ENCODE results near the gene COL16A1.

The COL16A1 gene

GRCh38 chr1:31644560-31645273 lies 59.1 kb downstream of the COL16A1 start, which contains the start of gene PEF1:
PEF1 (minus strand) TSS chr1:31644876; CDS start chr1:31644864, 12 bp downstream.
- peak; percentile 99 for DNase-seq

- DNase-seq = no peak
Measured at GRCh38 chr1:31643976-31644559, 59.7 kb downstream of the COL16A1 start.

- no peak for DNase-seq
Measured at GRCh38 chr1:31642897-31643296, 60.9 kb downstream of the COL16A1 start.

GRCh38 chr1:31642366-31642765 lies 61.5 kb downstream of the COL16A1 start:
- no peak for DNase-seq

GRCh38 chr1:31640964-31641363 lies 62.9 kb downstream of the COL16A1 start:
- no peak for DNase-seq

GRCh38 chr1:31640179-31640578 lies 63.6 kb downstream of the COL16A1 start:
- DNase-seq = no peak

GRCh38 chr1:31639543-31639942 lies 64.3 kb downstream of the COL16A1 start:
- DNase-seq = no peak

GRCh38 chr1:31637915-31638673 lies 65.7 kb downstream of the COL16A1 start:
- DNase-seq = no peak

- DNase-seq = no peak
Measured at GRCh38 chr1:31633117-31633516, 70.7 kb downstream of the COL16A1 start.

- DNase-seq = no peak
Measured at GRCh38 chr1:31632649-31633048, 71.2 kb downstream of the COL16A1 start.

GRCh38 chr1:31628931-31629556 lies 74.8 kb downstream of the COL16A1 start:
- DNase-seq = no peak

- DNase-seq = peak; percentile 36
Measured at GRCh38 chr1:31627930-31628559, 75.8 kb downstream of the COL16A1 start.

GRCh38 chr1:31627301-31627929 lies 76.4 kb downstream of the COL16A1 start:
- DNase-seq = peak; percentile 36

GRCh38 chr1:31626223-31627207 lies 77.3 kb downstream of the COL16A1 start:
- DNase-seq = no peak

- DNase-seq = no peak
Measured at GRCh38 chr1:31625561-31626222, 78.1 kb downstream of the COL16A1 start.

GRCh38 chr1:31624731-31625514 lies 78.9 kb downstream of the COL16A1 start:
- no peak for DNase-seq

- DNase-seq = no peak
Measured at GRCh38 chr1:31624309-31624708, 79.5 kb downstream of the COL16A1 start.

GRCh38 chr1:31623365-31623764 lies 80.5 kb downstream of the COL16A1 start:
- DNase-seq = no peak

- DNase-seq = no peak
Measured at GRCh38 chr1:31621847-31622730, 81.7 kb downstream of the COL16A1 start.
